Measurements from ENCODE around the gene SAXO1.
"Not testable (repeated sequence)": the region's sequence is repeated elsewhere in the genome, so short reads cannot be mapped to it uniquely, and the experiment has no call there.

Gene SAXO1

GRCh38 chr9:19000133-19000532 lies 32.9 kb downstream of the SAXO1 start:
- DNase-seq (ENCODE audit: low read depth) = no peak
- TF ChIP-seq CTCF (conservative IDR thresholded peaks at IDR 0.05; ENCODE audit: low read length) = no peak
- no peak overlapping the region for H3K4me3 ChIP-seq (ENCODE audit: low read length)

GRCh38 chr9:18999173-18999785 lies 33.7 kb downstream of the SAXO1 start:
- no peak for DNase-seq (ENCODE audit: low read depth)
- no peak overlapping the region for H3K4me3 ChIP-seq (ENCODE audit: low read length)
- no peak for TF ChIP-seq CTCF (conservative IDR thresholded peaks at IDR 0.05; ENCODE audit: low read length)

GRCh38 chr9:18997151-18997550 lies 35.9 kb downstream of the SAXO1 start:
- no peak for TF ChIP-seq CTCF (conservative IDR thresholded peaks at IDR 0.05; ENCODE audit: low read length)
- H3K4me3 ChIP-seq (ENCODE audit: low read length) = no peak overlapping the region

GRCh38 chr9:18996211-18996610 lies 36.8 kb downstream of the SAXO1 start:
- H3K4me3 ChIP-seq (ENCODE audit: low read length) = no peak overlapping the region
- DNase-seq (ENCODE audit: low read depth) = no peak
- TF ChIP-seq CTCF (conservative IDR thresholded peaks at IDR 0.05; ENCODE audit: low read length) = no peak

More at GRCh38 chr9:18997151-18997550, 35.9 kb downstream of the SAXO1 start:
- DNase-seq (ENCODE audit: low read depth) = no peak

GRCh38 chr9:18994263-18994916 lies 38.6 kb downstream of the SAXO1 start:
- TF ChIP-seq CTCF (conservative IDR thresholded peaks at IDR 0.05; ENCODE audit: low read length) = no peak
- DNase-seq (ENCODE audit: low read depth) = no peak
- no peak overlapping the region for H3K4me3 ChIP-seq (ENCODE audit: low read length)

- H3K4me3 ChIP-seq (ENCODE audit: low read length); DNase-seq (ENCODE audit: low read depth): not testable (repeated sequence)
These were observed 41.8 kb downstream of the SAXO1 start for GRCh38 chr9:18991197-18991596.

- no peak for DNase-seq (ENCODE audit: low read depth)
- no peak for TF ChIP-seq CTCF (conservative IDR thresholded peaks at IDR 0.05; ENCODE audit: low read length)
- no peak overlapping the region for H3K4me3 ChIP-seq (ENCODE audit: low read length)
These were observed 42.5 kb downstream of the SAXO1 start for GRCh38 chr9:18990494-18990893.

All from AG10803 (cell line).